Measurements from ENCODE around the gene B4GALT2.

DNA sequence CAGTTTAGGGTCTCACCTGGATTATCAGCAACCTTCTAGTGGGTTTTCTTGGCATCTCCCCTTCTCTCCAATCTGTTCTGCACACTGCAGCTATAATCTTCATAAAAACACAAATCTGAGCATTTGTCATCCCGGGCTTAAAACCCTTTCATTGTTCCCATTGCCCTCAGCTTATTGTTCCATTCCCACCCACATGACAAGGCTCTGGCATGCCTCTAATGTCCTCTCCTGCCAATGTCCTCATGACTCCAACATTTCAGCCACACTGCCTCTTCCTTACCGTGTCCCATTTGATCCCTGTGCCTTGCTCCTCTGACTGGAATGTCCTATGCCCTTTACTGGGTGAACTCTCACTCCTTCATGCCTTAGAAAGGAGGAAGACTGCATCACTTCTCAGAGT, 16.7 kb upstream of the B4GALT2 start:
- TF ChIP-seq, protein P1, sequence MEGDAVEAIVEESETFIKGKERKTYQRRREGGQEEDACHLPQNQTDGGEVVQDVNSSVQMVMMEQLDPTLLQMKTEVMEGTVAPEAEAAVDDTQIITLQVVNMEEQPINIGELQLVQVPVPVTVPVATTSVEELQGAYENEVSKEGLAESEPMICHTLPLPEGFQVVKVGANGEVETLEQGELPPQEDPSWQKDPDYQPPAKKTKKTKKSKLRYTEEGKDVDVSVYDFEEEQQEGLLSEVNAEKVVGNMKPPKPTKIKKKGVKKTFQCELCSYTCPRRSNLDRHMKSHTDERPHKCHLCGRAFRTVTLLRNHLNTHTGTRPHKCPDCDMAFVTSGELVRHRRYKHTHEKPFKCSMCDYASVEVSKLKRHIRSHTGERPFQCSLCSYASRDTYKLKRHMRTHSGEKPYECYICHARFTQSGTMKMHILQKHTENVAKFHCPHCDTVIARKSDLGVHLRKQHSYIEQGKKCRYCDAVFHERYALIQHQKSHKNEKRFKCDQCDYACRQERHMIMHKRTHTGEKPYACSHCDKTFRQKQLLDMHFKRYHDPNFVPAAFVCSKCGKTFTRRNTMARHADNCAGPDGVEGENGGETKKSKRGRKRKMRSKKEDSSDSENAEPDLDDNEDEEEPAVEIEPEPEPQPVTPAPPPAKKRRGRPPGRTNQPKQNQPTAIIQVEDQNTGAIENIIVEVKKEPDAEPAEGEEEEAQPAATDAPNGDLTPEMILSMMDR (IDR thresholded peaks at IDR 0.05) = no peak
- no peak for TF ChIP-seq POLR2A (IDR thresholded peaks at IDR 0.05)

All from testis (tissue), 2 donors.